HG03045 (cell line): Measurements from ENCODE around the gene ATRIP.

Source experiments
- ATAC-seq: cut with Tn5 transposase; IDR thresholded peaks from one replicate; pipeline ENCODE4 v1.9.1; 2021; ENCODE audit warnings: mild to moderate bottlenecking, moderate library complexity; ENCODE audit not compliant: unreplicated experiment

ATRIP gene

DNA sequence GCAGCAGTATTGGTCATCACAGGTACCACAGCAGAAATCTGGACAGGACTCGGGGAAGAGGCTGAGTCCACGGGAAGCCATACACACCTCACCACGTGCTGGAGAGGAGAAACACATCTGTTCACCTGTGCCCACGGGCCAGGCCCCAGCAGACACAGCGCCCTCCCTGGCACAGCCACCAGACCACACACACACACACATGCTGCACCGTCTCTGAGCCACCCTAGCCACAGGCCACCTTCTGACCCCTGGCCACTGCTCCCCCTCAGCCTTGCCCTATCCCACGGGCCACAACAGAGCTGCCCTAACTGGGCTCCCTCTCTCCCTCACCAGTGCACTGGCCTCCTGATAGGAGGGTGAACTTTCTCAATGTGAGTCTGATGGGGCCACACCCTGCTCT, 54.7 kb downstream of the ATRIP start:
- ATAC-seq = no peak

DNA sequence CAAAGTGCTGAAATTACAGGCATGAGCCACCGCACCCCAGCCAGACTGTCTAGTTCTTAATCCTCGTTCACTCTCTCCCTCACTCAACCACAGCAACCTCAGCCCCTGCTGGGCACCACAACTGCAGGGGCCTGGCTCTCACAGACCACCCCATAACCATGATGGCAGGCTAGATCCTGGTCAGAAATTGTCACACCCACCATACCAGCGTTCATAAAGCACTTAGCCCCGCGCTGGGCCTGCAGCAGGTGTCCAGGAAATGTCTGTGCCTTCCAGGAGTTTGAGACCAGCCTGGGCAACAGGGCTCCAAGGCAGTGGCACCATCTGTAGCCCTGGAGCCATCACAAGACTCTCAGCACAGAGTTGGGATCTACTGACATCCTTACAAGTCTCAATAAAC, 55.6 kb downstream of the ATRIP start:
- no peak for ATAC-seq

DNA sequence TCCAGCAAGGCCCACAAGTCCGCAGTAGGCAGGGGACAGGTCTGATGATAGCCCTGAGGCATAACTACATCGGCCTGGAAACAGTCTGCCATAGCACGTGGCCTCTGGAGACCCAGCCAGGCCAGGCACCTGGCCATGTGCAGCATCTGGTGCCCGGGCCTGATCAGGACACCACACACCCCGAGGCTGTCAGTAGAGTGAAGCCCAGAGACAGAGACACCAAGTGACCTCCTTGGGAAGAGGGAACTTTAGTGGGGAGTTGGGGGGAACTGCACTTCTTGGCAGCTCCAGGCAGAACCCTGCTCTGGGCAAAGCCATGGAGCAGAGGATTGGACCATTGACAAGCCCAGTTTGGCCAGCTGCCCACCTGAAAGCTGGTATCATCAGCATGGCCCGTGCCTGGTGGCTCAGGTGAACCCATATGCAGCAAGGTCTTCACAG, 56.2 kb downstream of the ATRIP start:
- ATAC-seq = no peak

DNA sequence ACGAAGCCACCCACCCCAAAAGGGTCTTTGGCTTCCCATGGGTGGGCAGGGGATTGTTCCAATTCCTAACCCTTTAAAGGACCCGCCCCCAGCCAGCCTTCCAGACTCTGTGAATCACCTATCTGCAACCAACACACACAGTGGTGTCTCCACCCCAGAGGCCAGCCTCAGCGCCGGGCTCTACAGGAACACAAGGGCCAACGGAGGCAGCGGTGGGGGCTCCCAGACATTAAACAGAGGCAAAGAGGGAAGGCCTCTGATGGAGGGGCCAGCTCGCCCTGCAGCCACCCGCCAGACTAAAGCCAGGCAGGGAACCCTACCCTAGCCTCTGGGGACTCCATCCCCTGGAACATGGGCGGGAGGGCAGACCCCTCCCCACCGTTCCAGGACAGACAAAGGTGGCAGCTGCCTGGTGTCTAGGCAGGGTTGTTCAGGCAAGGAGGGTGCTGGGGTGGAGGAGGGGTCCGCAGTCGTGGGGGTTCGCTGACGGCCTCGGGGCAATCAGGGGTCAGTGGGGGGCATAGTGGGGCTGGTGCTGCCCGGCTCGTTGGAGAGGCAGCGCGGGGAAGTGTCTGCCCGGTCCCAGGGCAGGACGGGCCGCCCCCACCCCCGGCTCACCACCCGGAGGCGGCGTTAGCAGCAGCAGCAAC, 57.0 kb downstream of the ATRIP start:
- ATAC-seq = no peak

DNA sequence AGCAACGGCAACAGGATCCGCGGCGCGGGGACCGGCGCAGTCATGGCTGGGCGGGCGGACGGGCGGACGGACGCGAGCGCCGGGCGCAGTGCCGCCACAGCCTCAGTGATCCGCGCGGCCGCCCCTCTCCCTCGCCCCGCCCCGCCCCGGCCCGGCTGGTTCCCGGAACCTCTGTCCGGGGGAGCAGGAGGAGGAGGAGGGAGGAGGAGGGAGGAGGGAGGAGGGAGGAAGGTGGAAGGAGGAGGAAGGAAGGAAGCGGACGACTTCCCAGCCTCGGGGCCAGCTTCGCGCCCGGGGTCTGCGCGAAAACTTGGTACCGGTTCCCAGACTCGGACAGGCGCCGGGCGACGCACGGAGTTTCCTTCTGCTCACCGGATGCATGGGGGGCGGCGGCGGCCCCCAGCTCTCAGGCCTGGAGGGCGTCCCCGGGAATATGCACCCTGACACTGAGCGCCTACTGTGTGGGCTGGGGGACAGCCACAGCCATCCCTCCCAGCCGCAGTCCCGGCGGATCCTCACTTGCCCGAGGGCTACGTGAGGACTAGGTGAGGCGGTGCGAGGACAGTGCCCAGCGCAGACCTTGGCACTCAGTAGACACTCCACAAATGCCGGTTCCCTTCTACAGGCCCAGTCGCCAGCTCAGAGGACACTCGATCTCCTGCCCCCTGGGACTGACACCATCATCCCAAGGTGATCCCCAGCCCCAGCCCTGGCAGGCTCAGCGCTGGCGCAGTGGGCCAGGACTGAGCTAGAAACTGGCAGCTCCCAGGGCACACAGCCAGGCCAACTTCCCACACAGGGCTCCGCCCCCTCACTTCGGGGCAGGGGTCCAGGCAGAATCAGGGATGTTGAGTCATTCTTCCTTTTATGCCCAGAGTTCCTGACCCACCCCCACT, 57.8 kb downstream of the ATRIP start, which contains the start of gene SHISA5:
SHISA5 (minus strand) TSS at position 124 of the 896 bp plus-strand sequence; CDS start at position 44, 80 bp downstream.
- ATAC-seq = no peak

DNA sequence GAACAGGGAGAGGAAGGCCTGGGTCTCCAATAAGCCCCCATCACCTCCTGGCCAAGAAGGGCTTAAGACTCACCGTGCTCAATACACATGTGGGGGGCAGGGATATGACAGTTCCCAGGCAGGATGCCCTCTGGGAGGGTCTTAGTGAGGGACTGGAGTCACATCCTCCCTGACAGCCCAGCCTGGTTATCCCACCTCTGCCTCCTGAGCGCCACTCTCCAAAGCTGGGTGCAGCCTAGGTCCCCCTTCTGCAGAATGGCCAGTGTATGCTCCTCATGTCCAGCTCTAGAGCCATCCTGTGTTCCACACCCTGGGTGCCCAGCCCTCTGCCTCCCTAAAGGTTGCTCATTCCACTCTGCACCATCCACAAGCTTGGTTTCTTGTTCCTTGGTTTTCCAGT, 58.6 kb downstream of the ATRIP start:
- no peak for ATAC-seq

DNA sequence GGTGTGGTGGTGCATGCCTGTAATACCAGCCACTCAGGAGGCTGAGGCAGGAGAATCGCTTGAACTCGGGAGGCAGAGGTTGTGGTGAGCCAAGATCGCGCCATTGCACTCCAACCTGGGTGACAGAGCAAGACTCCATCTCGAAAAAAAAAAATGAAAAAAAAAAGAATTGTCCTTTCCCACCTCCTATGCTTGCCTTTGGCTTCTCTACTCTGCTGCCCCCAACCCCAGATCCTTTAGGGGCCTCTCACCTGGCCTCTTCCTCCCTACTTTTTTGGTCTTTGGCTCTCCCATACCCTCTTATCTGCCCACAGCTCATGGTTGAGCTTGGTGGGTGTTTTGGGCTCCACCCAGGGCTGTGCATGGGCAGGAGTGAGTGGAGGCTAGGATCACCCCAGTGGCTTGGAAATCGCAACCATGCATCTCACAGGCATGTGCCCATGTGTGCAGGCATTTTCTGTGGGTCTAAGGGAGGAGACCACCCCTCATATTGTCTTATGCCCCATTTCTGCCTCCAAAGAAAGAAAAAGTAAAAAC, 59.5 kb downstream of the ATRIP start:
- ATAC-seq = no peak

DNA sequence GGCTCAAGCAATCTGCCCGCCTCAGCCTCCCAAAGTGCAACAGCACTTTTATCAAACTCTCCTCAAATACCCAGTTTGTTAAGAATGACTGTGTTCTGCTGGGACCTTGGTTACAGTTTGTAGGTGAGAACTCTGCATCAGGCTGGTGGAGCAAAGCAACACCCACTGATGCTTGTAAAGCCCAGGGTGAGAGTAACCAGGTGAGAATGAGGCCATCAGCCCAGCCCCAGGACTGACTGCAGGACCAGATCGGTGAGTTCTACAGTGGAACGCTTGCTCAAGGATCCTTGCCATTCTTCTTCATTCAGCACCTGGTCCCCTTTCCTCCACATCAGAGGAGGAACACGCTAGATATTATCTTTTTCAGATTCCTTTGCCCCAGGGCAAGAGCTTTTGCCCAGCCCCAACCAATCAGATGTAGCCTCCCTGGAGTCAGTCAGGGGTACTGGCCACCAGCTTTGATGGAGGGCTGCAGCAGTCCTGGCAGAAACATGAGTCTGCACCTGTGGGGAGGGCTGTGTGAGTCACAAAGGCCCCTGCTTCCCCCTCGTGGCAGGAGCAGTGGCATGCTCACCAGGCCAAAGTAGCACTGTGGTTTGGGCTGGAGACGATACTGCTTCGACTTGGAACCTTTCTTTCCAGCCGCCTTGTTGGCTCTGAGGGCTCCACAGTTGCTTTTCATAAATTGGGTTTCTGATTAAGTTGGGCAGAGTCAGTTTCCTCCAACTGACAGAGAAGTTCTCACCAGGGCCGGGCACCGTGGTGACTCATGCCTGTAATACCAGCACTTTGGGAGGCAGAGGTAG, 60.9 kb downstream of the ATRIP start:
- ATAC-seq = no peak

DNA sequence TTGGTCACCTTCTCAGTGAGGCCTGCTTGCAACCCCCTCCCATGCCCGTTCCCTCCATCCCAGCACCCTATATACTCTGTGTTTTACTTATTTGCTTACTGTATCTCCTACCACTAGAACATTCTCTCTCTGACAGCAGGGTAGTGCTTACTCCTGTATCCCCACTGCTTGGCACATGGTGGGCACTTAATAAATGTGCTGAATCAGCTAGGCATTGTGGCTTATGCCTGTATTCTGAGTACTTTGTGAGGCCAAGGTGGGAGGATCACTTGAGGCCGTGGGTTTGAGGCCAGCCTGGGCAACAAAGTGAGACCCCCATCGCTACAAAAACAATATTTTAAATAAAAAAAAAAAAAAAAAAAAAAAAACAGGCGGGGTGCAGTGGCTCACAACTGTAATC, 65.0 kb downstream of the ATRIP start:
- ATAC-seq = no peak

DNA sequence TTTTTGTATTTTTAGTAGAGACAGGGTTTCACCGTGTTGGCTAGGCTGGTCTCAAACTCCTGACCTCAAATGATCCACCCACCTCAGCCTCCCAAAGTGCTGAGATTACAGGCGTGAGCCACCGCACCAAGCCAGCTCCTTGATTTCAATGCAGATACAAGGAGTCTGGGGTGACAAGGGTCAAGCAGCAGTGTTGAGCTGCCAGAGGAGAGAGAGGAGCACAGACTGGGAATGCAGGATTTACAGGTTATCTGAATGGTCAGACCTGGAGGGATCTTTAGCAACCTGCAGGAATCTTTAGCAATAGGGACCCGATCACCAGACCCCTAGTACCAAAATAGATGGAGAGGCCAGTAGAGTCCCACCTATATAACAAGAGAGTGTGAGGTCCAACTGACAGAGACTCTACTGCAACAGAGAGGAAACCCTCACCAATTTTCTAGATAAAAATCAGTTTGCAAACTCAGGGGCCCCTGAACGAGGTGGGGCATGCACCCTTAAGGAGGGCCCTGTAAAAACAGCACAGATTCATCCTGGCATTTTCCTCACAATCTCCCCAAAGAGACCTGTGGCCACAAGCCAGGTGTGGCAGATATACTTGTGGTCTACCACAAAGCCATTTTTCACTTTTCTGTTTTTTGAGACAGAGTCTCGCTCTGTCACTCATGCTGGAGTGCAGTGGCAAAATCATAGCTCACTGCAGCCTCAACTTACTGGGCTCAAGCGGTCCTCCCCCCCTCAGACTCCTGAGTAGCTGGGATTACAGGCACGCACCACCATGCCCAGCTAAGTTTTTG, 68.1 kb downstream of the ATRIP start:
- no peak for ATAC-seq
